Dendritic cell treated with granulocyte-macrophage colony-stimulating factor and Interleukin-4, amounts not matched to agents 40 ng/mL and 50 ng/mL, for 4 days (primary cell): ENCODE measurements around the gene BBS4.
"Not testable (repeated sequence)": the region's sequence is repeated elsewhere in the genome, so short reads cannot be mapped to it uniquely, and the experiment has no call there.

Experiments
- H3K27ac Mint-ChIP-seq: one replicate; pipeline ENCODE4 v1.8.0; 2022; ENCODE audit warnings: mild to moderate bottlenecking, mixed read lengths
- H3K27me3 Mint-ChIP-seq: one replicate; pipeline ENCODE4 v1.8.0; 2022; ENCODE audit warnings: mild to moderate bottlenecking, mixed read lengths
- H3K36me3 Mint-ChIP-seq: one replicate; pipeline ENCODE4 v1.8.0; 2022; ENCODE audit warnings: low read depth, mixed read lengths
- H3K4me1 Mint-ChIP-seq: one replicate; pipeline ENCODE4 v1.8.0; 2022; ENCODE audit warnings: low read depth, mixed read lengths
- H3K4me3 Mint-ChIP-seq: one replicate; pipeline ENCODE4 v1.8.0; 2022; ENCODE audit warnings: mild to moderate bottlenecking, moderate library complexity, mixed read lengths
- H3K9me3 Mint-ChIP-seq: one replicate; pipeline ENCODE4 v1.8.0; 2022; ENCODE audit warnings: mixed read lengths
- intact Hi-C: fragments of 100-400 bp; cut with micrococcal nuclease; formaldehyde crosslinking; loops from one replicate; pipeline ENCODE4 v1.15.0; 2022

The BBS4 gene

GRCh38 chr15:72685925-72686794 is at the start of gene BBS4, which contains the start of gene HIGD2B:
TSS of gene BBS4 (plus strand) at chr15:72686207. CDS start at chr15:72686228, 21 bp downstream.
TSS of gene HIGD2B (minus strand) at chr15:72686182. CDS start at chr15:72676374, 9,808 bp downstream.
- Mint-ChIP-seq H3K27ac (peak within 1 kb of the TSS; percentile 96), H3K36me3 (peaks cover 9% of the 10 kb centered on the region)
- intact Hi-C loops: no loop called here

GRCh38 chr15:72636519-72637282 is 49.3 kb upstream of the BBS4 start:
- H3K4me1 Mint-ChIP-seq, H3K27ac Mint-ChIP-seq, intact Hi-C loops, H3K4me3 Mint-ChIP-seq, H3K27me3 Mint-ChIP-seq, H3K36me3 Mint-ChIP-seq, H3K9me3 Mint-ChIP-seq: not testable (repeated sequence)

More at GRCh38 chr15:72685925-72686794, at the start of gene BBS4, which contains the start of gene HIGD2B:
- Mint-ChIP-seq H3K9me3 (no peaks in the 10 kb centered on the region), H3K27me3 (no peaks in the 10 kb centered on the region), H3K4me1 (peaks cover 7% of the 10 kb centered on the region), H3K4me3 (peak within 1 kb of the TSS; percentile 86)

GRCh38 chr15:72639759-72640483 is 46.1 kb upstream of the BBS4 start:
- H3K27me3 Mint-ChIP-seq, H3K4me3 Mint-ChIP-seq, intact Hi-C loops, H3K4me1 Mint-ChIP-seq, H3K36me3 Mint-ChIP-seq, H3K27ac Mint-ChIP-seq, H3K9me3 Mint-ChIP-seq: not testable (repeated sequence)

- intact Hi-C loops, H3K9me3 Mint-ChIP-seq, H3K36me3 Mint-ChIP-seq, H3K27ac Mint-ChIP-seq, H3K4me3 Mint-ChIP-seq, H3K4me1 Mint-ChIP-seq, H3K27me3 Mint-ChIP-seq: not testable (repeated sequence)
Measured at GRCh38 chr15:72642271-72642670, 43.7 kb upstream of the BBS4 start.

GRCh38 chr15:72648631-72649253 is 37.3 kb upstream of the BBS4 start:
- H3K27me3 Mint-ChIP-seq, H3K4me1 Mint-ChIP-seq, H3K9me3 Mint-ChIP-seq: not testable (repeated sequence)

GRCh38 chr15:72654397-72654796 is 31.6 kb upstream of the BBS4 start, which contains the start of gene GOLGA6B:
TSS of gene GOLGA6B (plus strand) at chr15:72654697. CDS start at chr15:72654738, 41 bp downstream.
- H3K9me3 Mint-ChIP-seq, intact Hi-C loops, H3K27ac Mint-ChIP-seq, H3K27me3 Mint-ChIP-seq, H3K4me1 Mint-ChIP-seq, H3K36me3 Mint-ChIP-seq, H3K4me3 Mint-ChIP-seq: not testable (repeated sequence)

More at GRCh38 chr15:72648631-72649253, 37.3 kb upstream of the BBS4 start:
- intact Hi-C loops, H3K27ac Mint-ChIP-seq, H3K4me3 Mint-ChIP-seq, H3K36me3 Mint-ChIP-seq: not testable (repeated sequence)

- H3K9me3 Mint-ChIP-seq, intact Hi-C loops, H3K4me3 Mint-ChIP-seq, H3K36me3 Mint-ChIP-seq, H3K4me1 Mint-ChIP-seq, H3K27ac Mint-ChIP-seq, H3K27me3 Mint-ChIP-seq: not testable (repeated sequence)
Measured at GRCh38 chr15:72656014-72656413, 30.0 kb upstream of the BBS4 start.

- H3K36me3 Mint-ChIP-seq, H3K9me3 Mint-ChIP-seq, H3K27ac Mint-ChIP-seq, H3K4me1 Mint-ChIP-seq, H3K4me3 Mint-ChIP-seq, intact Hi-C loops, H3K27me3 Mint-ChIP-seq: not testable (repeated sequence)
Measured at GRCh38 chr15:72661081-72661480, 24.9 kb upstream of the BBS4 start.

- intact Hi-C loops, H3K27me3 Mint-ChIP-seq, H3K27ac Mint-ChIP-seq, H3K36me3 Mint-ChIP-seq, H3K4me1 Mint-ChIP-seq, H3K4me3 Mint-ChIP-seq, H3K9me3 Mint-ChIP-seq: not testable (repeated sequence)
Measured at GRCh38 chr15:72663931-72664330, 22.1 kb upstream of the BBS4 start.

- H3K9me3 Mint-ChIP-seq, H3K4me3 Mint-ChIP-seq, H3K4me1 Mint-ChIP-seq, intact Hi-C loops, H3K36me3 Mint-ChIP-seq, H3K27me3 Mint-ChIP-seq, H3K27ac Mint-ChIP-seq: not testable (repeated sequence)
Measured at GRCh38 chr15:72665706-72666105, 20.3 kb upstream of the BBS4 start.

- H3K27ac Mint-ChIP-seq, H3K4me1 Mint-ChIP-seq, H3K4me3 Mint-ChIP-seq, H3K36me3 Mint-ChIP-seq, H3K9me3 Mint-ChIP-seq: not testable (repeated sequence)
- intact Hi-C loops: loop anchor here (10.0 kb wide), 1 partner anchor 335 kb away; no protein-coding TSS in a partner anchor
- H3K27me3 Mint-ChIP-seq: peaks cover 20% of the 10 kb centered on the region
Measured at GRCh38 chr15:72669803-72670202, 16.2 kb upstream of the BBS4 start.

GRCh38 chr15:72670656-72671352 is 15.2 kb upstream of the BBS4 start:
- intact Hi-C loops: loop anchor here (10.0 kb wide), 1 partner anchor 336 kb away; no protein-coding TSS in a partner anchor
- H3K9me3 Mint-ChIP-seq, H3K36me3 Mint-ChIP-seq, H3K4me1 Mint-ChIP-seq: not testable (repeated sequence)
- Mint-ChIP-seq H3K27me3 (peaks cover 18% of the 10 kb centered on the region), H3K4me3 (peak overlapping the region; percentile 79), H3K27ac (peak overlapping the region; percentile 76)

GRCh38 chr15:72671525-72671924 is 14.5 kb upstream of the BBS4 start:
- Mint-ChIP-seq H3K4me1 (peaks cover 9% of the 10 kb centered on the region), H3K36me3 (no peaks in the 10 kb centered on the region), H3K27ac (no peak overlapping the region), H3K27me3 (peaks cover 18% of the 10 kb centered on the region), H3K9me3 (no peaks in the 10 kb centered on the region), H3K4me3 (no peak overlapping the region)
- intact Hi-C loops: loop anchor here (10.0 kb wide), 1 partner anchor 337 kb away; no protein-coding TSS in a partner anchor
